AG20443 (cell line): Measurements from ENCODE around the gene CSNK1D.
"Not testable (repeated sequence)": the region's sequence is repeated elsewhere in the genome, so short reads cannot be mapped to it uniquely, and the experiment has no call there.

Experiments used
- DNase-seq: peaks from one replicate; pipeline ENCODE4 v3.0.0; 2012; ENCODE audit warnings: low spot score, mixed read lengths

Gene CSNK1D

GRCh38 chr17:82215095-82215971, 58.2 kb downstream of the CSNK1D start:
- DNase-seq = peak; percentile 54

- no peak for DNase-seq
Measured at GRCh38 chr17:82214012-82214628, 59.4 kb downstream of the CSNK1D start.

GRCh38 chr17:82213251-82214011, 60.1 kb downstream of the CSNK1D start:
- DNase-seq = peak; percentile 86

GRCh38 chr17:82212331-82213250, 60.9 kb downstream of the CSNK1D start, which contains the start of gene CCDC57:
Gene CCDC57 (minus strand): TSS chr17:82212842. CDS start chr17:82201944, 10,898 bp downstream.
- DNase-seq = peak; percentile 96

- not testable (repeated sequence) for DNase-seq
Measured at GRCh38 chr17:82210655-82211054, 62.8 kb downstream of the CSNK1D start.

- DNase-seq = peak; percentile 90
Measured at GRCh38 chr17:82205720-82206508, 67.6 kb downstream of the CSNK1D start.

- DNase-seq = peak; percentile 77
Measured at GRCh38 chr17:82204831-82205719, 68.4 kb downstream of the CSNK1D start.

- DNase-seq = no peak
Measured at GRCh38 chr17:82203920-82204319, 69.6 kb downstream of the CSNK1D start.

GRCh38 chr17:82202981-82203380, 70.5 kb downstream of the CSNK1D start:
- DNase-seq = no peak

- DNase-seq = no peak
Measured at GRCh38 chr17:82201498-82201910, 72.0 kb downstream of the CSNK1D start.

- no peak for DNase-seq
Measured at GRCh38 chr17:82200743-82201497, 72.6 kb downstream of the CSNK1D start.

- no peak for DNase-seq
Measured at GRCh38 chr17:82200135-82200534, 73.4 kb downstream of the CSNK1D start.

GRCh38 chr17:82199496-82199895, 74.0 kb downstream of the CSNK1D start:
- DNase-seq = no peak

GRCh38 chr17:82198092-82198491, 75.4 kb downstream of the CSNK1D start:
- DNase-seq = no peak

- no peak for DNase-seq
Measured at GRCh38 chr17:82195675-82196672, 77.5 kb downstream of the CSNK1D start.

GRCh38 chr17:82194765-82195164, 78.7 kb downstream of the CSNK1D start:
- DNase-seq = no peak

- DNase-seq = no peak
Measured at GRCh38 chr17:82193520-82194220, 79.8 kb downstream of the CSNK1D start.
